Measurements from ENCODE around the gene ASTN2.

ASTN2 gene

GRCh38 chr9:117178596-117179375 lies 236.1 kb downstream of the ASTN2 start:
- no peak for DNase-seq (ENCODE audit: low read depth in 2 of 2)

- DNase-seq (ENCODE audit: low read depth in 2 of 2): no peak
Measured at GRCh38 chr9:117170567-117170966, 244.3 kb downstream of the ASTN2 start.

- DNase-seq (ENCODE audit: low read depth in 2 of 2): no peak
Measured at GRCh38 chr9:117169089-117169621, 245.7 kb downstream of the ASTN2 start.

- no peak for DNase-seq (ENCODE audit: low read depth in 2 of 2)
Measured at GRCh38 chr9:117164512-117164911, 250.3 kb downstream of the ASTN2 start.

GRCh38 chr9:117160254-117160653 lies 254.6 kb downstream of the ASTN2 start:
- DNase-seq (ENCODE audit: low read depth in 2 of 2): no peak

DNA sequence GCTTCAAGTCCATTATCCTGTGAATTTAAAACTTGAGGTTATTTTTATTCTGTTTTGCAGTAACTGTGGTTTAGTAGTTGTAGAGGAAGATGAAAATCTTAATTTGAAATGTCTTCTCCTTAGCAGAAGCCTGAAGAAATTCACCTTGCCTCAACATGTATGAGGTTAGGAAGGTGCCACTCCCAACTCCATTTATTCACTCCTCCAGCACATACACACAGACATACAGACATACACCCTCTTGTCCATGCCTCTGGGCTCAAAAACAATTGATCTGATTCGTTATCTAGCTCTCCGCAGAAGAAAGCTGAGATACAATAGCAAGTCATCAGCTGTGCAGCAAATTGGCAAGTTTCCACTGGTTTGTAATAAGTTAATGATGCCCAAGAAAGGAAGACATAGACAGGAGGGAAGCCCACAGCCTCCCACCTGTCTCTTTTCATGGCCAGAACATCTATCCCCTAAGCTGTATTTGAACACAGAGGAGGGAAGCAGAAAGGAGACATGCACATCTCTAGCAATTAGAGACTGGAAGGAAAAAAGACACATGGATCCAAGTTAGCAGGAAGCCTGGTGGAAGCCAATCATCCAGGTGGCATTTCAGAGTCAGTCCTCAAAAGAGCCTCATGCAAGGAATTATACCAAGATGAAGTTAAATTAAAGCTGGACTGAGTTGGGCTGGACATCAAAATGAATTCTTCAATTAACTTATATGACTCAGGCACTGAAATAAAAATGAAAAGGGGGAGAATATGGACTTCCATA lies 257.9 kb downstream of the ASTN2 start:
- DNase-seq (ENCODE audit: low read depth in 2 of 2): no peak

- no peak for DNase-seq (ENCODE audit: low read depth in 2 of 2)
Measured at GRCh38 chr9:117156144-117156688, 258.6 kb downstream of the ASTN2 start.

DNA sequence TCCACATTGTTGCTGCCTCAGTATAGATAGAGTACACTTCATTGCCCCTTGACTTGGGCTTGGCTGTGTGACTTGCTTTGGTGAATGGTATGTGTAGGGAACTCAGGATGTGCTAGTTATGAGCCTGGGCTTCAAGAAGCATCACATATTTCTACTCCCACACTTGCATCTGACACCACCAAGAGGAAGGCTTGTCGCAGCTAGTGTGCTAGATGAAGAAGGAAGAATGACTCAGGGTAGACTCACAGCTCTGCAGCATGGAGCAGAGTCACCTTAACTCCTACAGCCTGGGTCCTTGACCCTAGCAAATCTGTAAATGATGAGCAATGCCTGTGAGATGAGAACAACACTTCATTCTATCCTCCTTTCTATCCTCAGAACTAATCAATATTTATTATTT lies 261.8 kb downstream of the ASTN2 start:
- no peak for DNase-seq (ENCODE audit: low read depth in 2 of 2)

- no peak for DNase-seq (ENCODE audit: low read depth in 2 of 2)
Measured at GRCh38 chr9:117151716-117152115, 263.1 kb downstream of the ASTN2 start.

DNA sequence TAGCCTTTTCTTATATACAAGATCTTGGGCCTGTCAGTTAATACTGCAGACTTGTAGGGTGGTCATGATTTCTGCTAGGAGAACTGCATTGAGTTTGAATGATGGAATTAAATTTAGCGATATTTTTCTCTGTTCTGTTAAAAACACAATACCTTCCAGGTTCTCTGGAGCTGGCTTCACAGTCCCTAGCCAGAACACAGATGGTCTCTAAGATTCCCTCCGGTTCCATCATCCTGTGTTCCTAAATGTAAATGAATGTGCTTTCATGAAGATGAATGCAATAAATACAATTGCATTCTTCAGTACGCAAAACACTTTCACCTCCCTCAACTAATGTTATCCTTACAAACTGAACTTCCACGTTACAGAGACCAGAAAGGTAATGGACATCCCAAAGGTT lies 264.9 kb downstream of the ASTN2 start:
- no peak for DNase-seq (ENCODE audit: low read depth in 2 of 2)

DNA sequence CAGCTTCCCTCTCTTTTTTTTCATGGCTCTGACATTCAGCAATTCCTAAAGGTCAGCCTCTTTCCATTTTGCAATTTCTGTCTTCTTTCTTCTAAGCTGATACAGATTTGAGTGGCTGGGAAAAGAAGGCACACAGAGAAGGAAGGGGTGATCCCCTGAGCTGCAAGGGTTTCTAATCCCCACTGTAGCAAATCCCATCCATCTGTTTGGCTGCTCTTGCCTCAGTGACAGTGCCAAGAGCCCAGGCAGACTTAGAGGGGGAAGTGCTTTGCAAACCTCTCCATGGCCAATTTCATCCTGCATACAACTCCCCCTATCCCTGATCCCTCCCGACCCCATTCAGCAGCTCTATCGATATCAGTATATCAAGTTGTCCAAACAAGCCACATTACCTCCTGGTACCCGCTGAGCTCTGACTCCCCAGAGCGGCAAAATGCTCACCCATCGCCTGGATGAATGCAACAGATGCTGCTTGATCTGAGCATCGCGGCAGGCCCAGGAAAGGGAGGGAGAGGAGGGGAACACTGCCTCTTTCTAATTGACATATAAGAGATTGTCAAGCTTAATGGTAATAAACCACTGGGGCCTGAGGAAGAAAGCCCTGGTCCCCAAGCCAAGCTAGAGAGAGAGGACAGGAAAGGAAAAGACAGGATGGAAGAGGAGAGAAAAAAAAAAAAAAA lies 268.9 kb downstream of the ASTN2 start:
- DNase-seq (ENCODE audit: low read depth in 2 of 2): no peak

GRCh38 chr9:117145081-117145480 lies 269.8 kb downstream of the ASTN2 start:
- no peak for DNase-seq (ENCODE audit: low read depth in 2 of 2)

DNA sequence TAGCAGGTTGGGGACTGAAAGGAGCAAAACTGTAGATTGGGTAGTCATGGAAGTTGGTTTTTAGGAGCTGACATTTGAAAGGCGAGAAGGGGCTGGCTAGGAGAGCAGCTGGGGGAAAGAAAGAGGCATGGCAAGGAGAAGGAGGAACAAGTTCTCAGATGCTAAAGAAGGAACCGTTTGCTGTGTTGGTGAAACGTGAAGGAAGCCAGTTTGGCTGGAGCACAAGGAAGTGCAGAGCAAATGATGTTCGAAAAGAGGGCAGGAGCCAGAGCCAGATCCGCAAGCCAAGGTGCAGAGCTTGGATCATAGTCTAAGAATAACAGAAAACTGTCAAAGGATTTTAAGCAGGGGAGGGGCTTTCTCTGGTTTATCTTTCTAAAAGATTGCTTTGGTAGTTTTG lies 276.6 kb downstream of the ASTN2 start:
- no peak for DNase-seq (ENCODE audit: low read depth in 2 of 2)

DNA sequence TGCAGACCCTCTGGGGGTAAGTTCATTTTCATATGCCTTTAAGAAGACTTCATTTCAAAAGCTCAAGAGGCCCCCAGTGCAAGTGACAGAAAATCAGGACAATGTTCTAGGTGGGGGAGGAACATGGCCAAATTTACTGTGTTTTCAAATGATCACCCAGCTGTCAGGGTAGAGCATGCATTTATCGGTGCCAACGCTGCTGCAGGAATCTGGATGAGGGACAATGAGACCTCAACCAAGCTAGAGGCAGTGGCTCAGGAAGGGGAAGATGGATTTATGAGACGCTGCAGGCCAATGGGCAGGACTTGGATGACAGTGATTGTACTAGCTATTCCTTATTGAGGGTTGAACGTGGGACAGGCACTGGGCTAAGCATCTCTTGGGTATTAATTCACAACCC lies 278.4 kb downstream of the ASTN2 start:
- DNase-seq (ENCODE audit: low read depth in 2 of 2): no peak

DNA sequence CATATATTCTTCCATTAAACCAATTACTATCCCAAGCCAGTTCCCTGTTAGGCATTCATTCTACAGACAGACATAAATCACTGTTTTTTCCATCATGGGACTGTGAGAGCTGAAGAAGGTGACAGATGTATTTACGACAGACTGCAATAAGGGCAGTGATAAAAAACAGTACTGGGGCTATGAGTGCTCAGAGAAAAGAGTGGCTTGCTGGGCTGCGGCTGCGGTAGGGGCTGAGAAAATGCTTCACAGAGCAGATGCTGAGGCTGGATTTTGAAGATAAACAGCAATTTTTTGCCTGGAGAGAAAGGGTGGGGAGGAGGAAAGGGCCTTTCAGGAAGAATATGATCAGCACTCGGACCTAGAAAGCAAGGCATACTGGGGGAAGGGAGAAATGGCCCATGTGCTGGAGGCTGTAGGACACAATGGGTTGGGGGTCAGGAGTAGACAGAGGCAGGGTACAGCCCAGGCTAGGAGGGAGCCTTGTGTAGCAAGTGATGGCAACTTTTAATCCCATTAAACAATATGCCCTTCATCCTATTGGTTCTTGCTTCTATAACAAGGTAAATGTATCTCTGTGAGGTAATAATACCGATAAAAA lies 279.3 kb downstream of the ASTN2 start:
- DNase-seq (ENCODE audit: low read depth in 2 of 2): no peak

- no peak for DNase-seq (ENCODE audit: low read depth in 2 of 2)
Measured at GRCh38 chr9:117134826-117135500, 279.9 kb downstream of the ASTN2 start.

DNA sequence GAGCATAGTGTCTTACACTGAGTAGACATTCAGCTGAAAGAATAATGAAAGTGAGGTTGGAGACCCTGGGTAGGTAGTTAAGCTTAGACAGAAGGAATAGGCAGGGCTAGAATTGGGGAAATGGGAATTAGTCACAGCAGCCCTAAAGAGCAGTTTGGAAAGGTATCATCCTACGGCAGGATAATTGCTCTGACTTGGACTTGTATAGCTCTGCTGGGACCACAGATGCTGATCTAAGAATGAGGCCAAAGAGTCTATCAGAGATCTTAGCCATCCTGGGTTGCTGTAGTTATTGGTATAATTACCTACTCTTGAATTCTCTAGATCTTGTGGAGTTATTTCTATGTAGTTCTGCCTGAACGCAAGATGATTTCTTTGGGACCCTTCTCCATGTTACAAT lies 288.0 kb downstream of the ASTN2 start:
- no peak for DNase-seq (ENCODE audit: low read depth in 2 of 2)

DNA sequence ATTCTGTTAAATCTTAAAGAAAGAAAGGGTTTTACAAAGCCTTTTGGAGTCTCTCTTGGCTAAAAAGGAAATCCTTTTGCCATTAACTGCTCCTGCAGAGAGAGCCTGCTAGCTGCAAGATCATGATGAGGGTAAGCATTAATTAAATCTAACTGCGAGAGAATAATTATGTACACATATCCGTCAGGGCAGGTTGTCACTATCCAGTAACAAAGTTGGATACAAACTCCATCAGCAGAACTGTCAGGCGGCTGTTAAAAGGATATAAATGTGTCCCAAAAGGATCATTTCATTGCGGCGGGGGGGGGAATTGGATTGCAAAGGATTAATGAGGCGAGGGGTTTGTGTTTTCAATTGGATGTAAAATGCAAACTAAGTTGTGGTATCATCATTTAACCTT lies 289.3 kb downstream of the ASTN2 start:
- DNase-seq (ENCODE audit: low read depth in 2 of 2): no peak

DNA sequence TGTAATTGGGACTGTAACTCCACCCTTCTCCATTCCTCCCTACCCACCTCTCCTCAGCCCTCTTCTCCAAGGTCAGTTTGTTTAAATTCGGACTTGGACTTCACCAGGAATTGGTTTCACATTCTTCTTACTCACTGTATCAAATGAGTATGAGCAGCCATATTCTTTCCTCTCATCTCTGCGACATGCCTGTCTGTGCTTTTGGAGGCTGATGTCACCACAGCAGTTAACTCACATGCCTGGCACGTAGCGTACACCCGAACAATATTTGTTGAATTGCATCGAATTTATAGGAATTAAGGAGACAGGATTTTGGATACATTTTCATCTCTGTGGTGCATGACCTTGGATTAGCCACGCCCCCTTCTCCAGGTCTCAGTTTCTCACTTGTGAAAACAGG lies 291.1 kb downstream of the ASTN2 start:
- DNase-seq (ENCODE audit: low read depth in 2 of 2): no peak

DNA sequence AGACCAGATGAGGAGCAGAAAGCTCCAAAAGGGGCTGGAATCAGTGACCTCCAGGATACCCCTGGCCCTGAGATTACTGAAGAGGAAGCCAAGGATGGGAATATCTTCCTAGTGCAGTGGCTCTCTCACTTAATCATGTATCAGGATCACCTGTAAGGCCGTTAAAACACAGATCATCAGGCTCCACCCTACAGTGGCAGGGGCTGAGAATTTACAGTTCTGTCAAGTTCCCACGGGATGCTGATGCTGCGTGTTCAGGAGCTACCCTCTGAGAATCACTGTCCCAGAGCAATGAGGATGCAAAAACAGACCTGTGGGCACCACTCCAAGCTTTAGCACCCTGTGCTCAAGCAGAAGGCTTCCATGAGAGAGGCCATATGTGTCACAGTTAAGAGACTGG lies 291.9 kb downstream of the ASTN2 start:
- no peak for DNase-seq (ENCODE audit: low read depth in 2 of 2)

DNA sequence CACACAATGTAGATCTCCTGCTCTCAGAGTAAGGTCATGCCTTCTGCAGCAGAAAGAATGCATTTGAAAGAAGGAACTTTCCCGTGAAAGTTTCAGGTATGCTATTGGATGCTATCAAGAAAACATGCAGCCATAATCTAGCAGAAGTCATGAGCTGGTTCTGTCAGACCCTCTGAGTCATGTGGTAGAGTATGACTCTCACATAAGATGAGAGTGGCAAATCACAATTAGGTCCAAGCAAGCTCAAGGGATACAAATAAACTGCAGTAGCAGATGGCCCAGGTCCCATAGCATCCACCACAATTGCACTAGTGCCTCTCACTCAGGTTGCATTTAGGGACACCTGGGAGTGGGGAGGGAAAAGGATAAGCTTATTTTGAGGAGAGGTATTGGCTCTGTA lies 292.8 kb downstream of the ASTN2 start:
- no peak for DNase-seq (ENCODE audit: low read depth in 2 of 2)
